Measurements from ENCODE around the gene RNASEH1.

RNASEH1 gene

GRCh38 chr2:3558205-3559014 is at the start of gene RNASEH1:
TSS of gene RNASEH1 (minus strand) at chr2:3558333. CDS start at chr2:3558260, 73 bp downstream.
- peak; percentile 54 to 82 for DNase-seq

GRCh38 chr2:3606370-3607201 is 48.5 kb upstream of the RNASEH1 start:
- DNase-seq, result no peak

GRCh38 chr2:3606028-3606369 is 47.9 kb upstream of the RNASEH1 start:
- no peak for DNase-seq

- no peak for DNase-seq
These were observed 47.1 kb upstream of the RNASEH1 start for GRCh38 chr2:3604991-3605961.

- DNase-seq, result no peak
These were observed 46.2 kb upstream of the RNASEH1 start for GRCh38 chr2:3604207-3604877.

GRCh38 chr2:3603536-3604206 is 45.5 kb upstream of the RNASEH1 start:
- DNase-seq, result no peak

GRCh38 chr2:3602553-3603339 is 44.6 kb upstream of the RNASEH1 start:
- DNase-seq, result no peak

GRCh38 chr2:3601561-3602271 is 43.6 kb upstream of the RNASEH1 start:
- DNase-seq, result no peak

- DNase-seq, result no peak
These were observed 42.2 kb upstream of the RNASEH1 start for GRCh38 chr2:3600256-3600855.

GRCh38 chr2:3598912-3599854 is 41.0 kb upstream of the RNASEH1 start:
- DNase-seq, result no peak

- no peak for DNase-seq
These were observed 40.2 kb upstream of the RNASEH1 start for GRCh38 chr2:3598197-3598910.

- no peak for DNase-seq
These were observed 39.4 kb upstream of the RNASEH1 start for GRCh38 chr2:3597567-3597966.

GRCh38 chr2:3596901-3597417 is 38.8 kb upstream of the RNASEH1 start:
- DNase-seq, result no peak

- DNase-seq, result no peak
These were observed 37.9 kb upstream of the RNASEH1 start for GRCh38 chr2:3595985-3596384.

- no peak for DNase-seq
These were observed 37.3 kb upstream of the RNASEH1 start for GRCh38 chr2:3595404-3595803.

- no peak for DNase-seq
These were observed 36.6 kb upstream of the RNASEH1 start, which contains the start of gene COLEC11 for GRCh38 chr2:3594493-3595281. TSS of gene COLEC11 (plus strand) at chr2:3595112. CDS start at chr2:3604341, 9,229 bp downstream.

- no peak for DNase-seq
These were observed 31.0 kb upstream of the RNASEH1 start for GRCh38 chr2:3589086-3589485.
